Bronchial epithelial cell (primary cell): ENCODE data around the gene TRAPPC6A. TPM values are rescaled to one million over a fixed set of nuclear protein-coding genes. Genes with fewer than 3 reads are reported as not detected.

Experiments
- DNase-seq: peaks from one replicate; pipeline ENCODE4 v3.0.0-alpha.2; 2010; ENCODE audit warnings: low read depth
- FAIRE-seq: peaks from 2 replicates; lab custom pipeline; 2011; peaks lifted over from hg19 to GRCh38; lab: Jason Lieb, UNC
- H3K27me3 ChIP-seq: 2 replicates; pipeline ENCODE4 v1.5.1; 2011; ENCODE audit warnings: low read length; ENCODE audit not compliant: control insufficient read depth, insufficient read depth
- H3K36me3 ChIP-seq: 2 replicates; pipeline ENCODE4 v1.5.1; 2011; ENCODE audit warnings: low read length; ENCODE audit not compliant: control insufficient read depth, insufficient read depth
- H3K4me3 ChIP-seq: 2 replicates; pipeline ENCODE4 v1.5.1; 2011; ENCODE audit warnings: mild to moderate bottlenecking, low read depth, low read length, control low read depth
- CTCF ChIP-seq: IDR thresholded peaks from 2 replicates; pipeline ENCODE4 v1.5.1; 2011; ENCODE audit warnings: mild to moderate bottlenecking, moderate library complexity, low read length, control low read depth, inconsistent platforms; ENCODE audit not compliant: insufficient read depth, severe bottlenecking
- total RNA-seq: library from RNA; depleted of rRNA; stranded (reverse); fragments of >200 nt; gene quantifications from 2 replicates; pipeline ENCODE4 v1.2.1, GENCODE V29; 2014

Gene TRAPPC6A
- total RNA-seq, 1 donor from 2014 or later = 24.5 TPM

DNA sequence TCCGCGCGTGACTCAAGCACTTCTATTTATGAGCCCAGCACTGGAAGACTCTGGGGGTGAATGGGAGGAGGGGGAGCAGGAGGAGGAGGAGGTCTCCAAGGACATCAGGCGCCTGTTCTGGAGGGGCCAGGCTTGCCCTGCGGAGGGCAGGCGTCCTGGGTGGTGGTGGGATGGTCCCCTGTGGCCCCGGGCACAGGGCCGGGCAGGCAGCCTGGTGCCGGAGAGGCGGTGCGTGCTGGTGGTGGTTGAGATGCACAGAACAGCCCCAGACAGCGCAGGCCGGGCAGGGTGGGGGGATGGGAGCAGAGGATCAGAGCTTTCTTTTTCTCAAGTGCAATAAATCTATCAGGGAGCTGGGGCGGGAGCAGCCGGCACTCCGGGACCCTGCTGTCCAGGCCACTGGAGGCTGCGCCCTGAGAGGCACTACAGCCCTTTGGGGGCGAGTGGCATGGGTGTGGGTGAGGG, 31.3 kb downstream of the TRAPPC6A start:
- FAIRE-seq (no peak), DNase-seq (no peak)
- Histone ChIP-seq H3K4me3 (no peak overlapping the region), H3K27me3 (no peaks in the 10 kb centered on the region), H3K36me3 (peaks cover 2% of the 10 kb centered on the region)
- no peak for TF ChIP-seq CTCF

DNA sequence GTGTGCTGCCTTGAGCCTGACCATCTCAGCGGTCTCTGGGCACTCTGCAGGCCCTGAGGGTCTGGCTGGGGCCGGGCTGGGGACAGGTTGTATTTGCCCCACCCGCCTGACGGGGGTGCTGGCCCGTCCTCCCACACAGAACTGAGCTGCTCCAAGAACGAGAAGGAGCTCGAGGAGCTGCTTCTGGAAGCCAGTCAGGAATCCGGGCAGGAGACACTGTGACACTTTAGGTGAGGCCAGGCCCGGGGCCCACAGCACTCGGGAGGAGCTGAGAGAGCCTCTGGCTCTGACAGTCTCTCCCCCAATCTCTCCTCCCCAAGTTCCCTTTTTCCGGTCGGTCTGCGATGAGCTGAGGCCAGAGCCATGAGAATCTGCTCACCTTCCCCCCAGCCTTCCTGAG, 31.8 kb downstream of the TRAPPC6A start:
- H3K36me3 ChIP-seq = peaks cover 5% of the 10 kb centered on the region
- DNase-seq = no peak
- TF ChIP-seq CTCF = no peak
- no peak overlapping the region for H3K4me3 ChIP-seq
- H3K27me3 ChIP-seq = no peaks in the 10 kb centered on the region
- FAIRE-seq = no peak

DNA sequence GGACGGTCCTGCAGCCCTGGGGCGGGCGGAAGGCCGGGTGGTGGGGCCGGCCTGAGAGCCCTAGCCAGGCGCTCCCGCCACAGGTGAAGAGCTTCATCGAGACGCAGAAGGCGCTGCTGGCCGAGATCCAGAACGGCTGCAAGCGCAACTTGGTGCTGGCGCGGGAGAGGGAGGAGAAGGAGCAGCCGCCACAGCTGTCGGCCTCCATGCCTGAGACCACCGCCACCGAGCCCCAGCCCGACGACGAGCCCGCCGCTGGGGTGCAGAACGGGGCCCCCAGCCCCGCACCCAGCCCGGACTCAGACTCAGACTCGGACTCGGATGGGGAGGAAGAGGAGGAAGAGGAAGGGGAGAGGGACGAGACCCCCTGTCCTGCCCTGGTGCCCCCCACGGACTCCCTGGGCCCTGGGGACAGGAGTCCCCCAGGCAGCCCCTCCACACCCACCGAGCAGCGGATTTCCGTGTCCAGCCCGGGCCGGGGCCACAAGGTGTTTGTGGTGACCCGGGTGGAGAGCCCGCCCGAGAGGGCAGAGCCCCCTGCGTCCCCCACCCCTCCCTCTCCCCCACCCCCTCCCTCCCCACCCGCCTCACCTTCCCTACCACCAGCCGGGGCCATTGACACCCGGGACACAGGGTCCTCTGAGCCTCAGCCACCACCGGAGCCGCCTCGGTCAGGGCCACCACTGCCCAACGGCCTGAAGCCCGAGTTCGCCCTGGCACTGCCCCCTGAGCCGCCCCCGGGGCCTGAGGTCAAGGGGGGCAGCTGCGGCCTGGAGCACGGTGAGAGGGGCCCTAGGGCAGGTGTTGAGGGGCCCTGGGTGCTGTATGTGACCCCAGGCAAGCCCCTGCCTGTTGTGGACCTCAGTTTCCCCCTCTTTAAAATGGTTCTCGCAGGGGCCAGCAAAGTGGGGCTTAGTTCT, 32.5 kb downstream of the TRAPPC6A start:
- Histone ChIP-seq H3K36me3 (peaks cover 5% of the 10 kb centered on the region), H3K4me3 (no peak overlapping the region), H3K27me3 (no peaks in the 10 kb centered on the region)
- FAIRE-seq = no peak
- no peak for DNase-seq
- TF ChIP-seq CTCF = no peak

DNA sequence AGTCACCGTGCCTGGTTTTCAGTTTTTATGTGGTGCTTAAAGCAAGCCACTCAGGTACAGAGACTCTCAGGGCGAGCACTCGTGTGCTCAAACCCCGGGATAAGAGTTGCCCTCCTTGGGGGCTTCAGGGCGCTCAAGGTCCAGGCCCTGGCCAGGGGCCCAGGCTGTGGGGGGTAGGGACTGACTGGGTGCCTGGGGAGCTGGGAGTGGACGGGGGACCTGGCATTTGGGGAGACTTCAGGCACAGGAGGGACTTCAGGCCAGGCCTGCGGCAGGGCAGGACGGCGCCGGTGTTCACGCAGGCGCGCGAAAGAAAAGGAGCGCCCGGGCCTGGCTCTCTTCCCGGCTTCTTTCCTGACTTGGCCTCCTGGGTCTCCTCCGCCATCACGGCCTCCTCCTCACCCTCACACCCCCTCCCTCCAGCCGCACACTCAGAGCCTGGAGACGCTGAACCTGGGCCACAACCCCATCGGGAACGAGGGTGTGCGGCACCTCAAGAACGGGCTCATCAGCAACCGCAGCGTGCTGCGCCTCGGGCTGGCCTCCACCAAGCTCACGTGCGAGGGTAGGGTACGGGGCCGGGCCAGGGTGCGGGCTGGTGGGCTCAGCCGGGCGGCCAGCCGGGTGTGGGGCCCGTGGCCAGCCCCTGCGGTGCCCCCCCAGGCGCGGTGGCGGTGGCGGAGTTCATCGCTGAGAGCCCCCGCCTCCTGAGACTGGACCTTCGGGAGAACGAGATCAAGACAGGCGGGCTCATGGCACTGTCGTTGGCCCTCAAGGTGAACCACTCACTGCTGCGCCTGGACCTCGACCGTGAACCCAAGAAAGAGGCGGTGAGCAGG, 33.4 kb downstream of the TRAPPC6A start:
- peaks cover 5% of the 10 kb centered on the region for H3K36me3 ChIP-seq
- H3K27me3 ChIP-seq = no peaks in the 10 kb centered on the region
- no peak for DNase-seq
- FAIRE-seq = no peak
- TF ChIP-seq CTCF = no peak
- H3K4me3 ChIP-seq = no peak overlapping the region

- no peak for TF ChIP-seq CTCF
- FAIRE-seq = no peak
- DNase-seq = no peak
- Histone ChIP-seq H3K36me3 (peaks cover 6% of the 10 kb centered on the region), H3K27me3 (no peaks in the 10 kb centered on the region), H3K4me3 (no peak overlapping the region)
These were observed 35.3 kb downstream of the TRAPPC6A start for GRCh38 chr19:45142726-45143110.
